TTC549 (cell line): Measurements from ENCODE around the gene TNFSF9.
"Not testable (repeated sequence)": the region's sequence is repeated elsewhere in the genome, so short reads cannot be mapped to it uniquely, and the experiment has no call there.

Experiments
- FAIRE-seq: peaks from 2 replicates; lab custom pipeline; 2012; peaks lifted over from hg19 to GRCh38; lab: Jason Lieb, UNC

TNFSF9 gene

GRCh38 chr19:6508028-6508771 lies 22.6 kb upstream of the TNFSF9 start:
- FAIRE-seq: not testable (repeated sequence)

- FAIRE-seq: no peak
These were observed 21.5 kb upstream of the TNFSF9 start for GRCh38 chr19:6509118-6509971.

- no peak for FAIRE-seq
These were observed 20.2 kb upstream of the TNFSF9 start for GRCh38 chr19:6510618-6511017.

GRCh38 chr19:6514089-6514488 lies 16.7 kb upstream of the TNFSF9 start:
- FAIRE-seq: no peak

- FAIRE-seq: no peak
These were observed 15.8 kb upstream of the TNFSF9 start for GRCh38 chr19:6514926-6515544.

GRCh38 chr19:6516018-6516658 lies 14.7 kb upstream of the TNFSF9 start:
- peak; percentile 95 for FAIRE-seq

GRCh38 chr19:6516659-6517291 lies 14.1 kb upstream of the TNFSF9 start:
- no peak for FAIRE-seq

GRCh38 chr19:6518145-6518911 lies 12.5 kb upstream of the TNFSF9 start:
- no peak for FAIRE-seq

- FAIRE-seq: no peak
These were observed 11.5 kb upstream of the TNFSF9 start for GRCh38 chr19:6519289-6519688.

- no peak for FAIRE-seq
These were observed 8.8 kb upstream of the TNFSF9 start for GRCh38 chr19:6521718-6522646.

- FAIRE-seq: no peak
These were observed 8.1 kb upstream of the TNFSF9 start for GRCh38 chr19:6522712-6523111.

GRCh38 chr19:6524311-6524710 lies 6.5 kb upstream of the TNFSF9 start:
- no peak for FAIRE-seq

- FAIRE-seq: no peak
These were observed 2.8 kb upstream of the TNFSF9 start for GRCh38 chr19:6527893-6528543.

GRCh38 chr19:6528544-6529121 lies 2.2 kb upstream of the TNFSF9 start:
- no peak for FAIRE-seq

GRCh38 chr19:6529351-6529750 lies 1.5 kb upstream of the TNFSF9 start:
- FAIRE-seq: no peak

GRCh38 chr19:6529937-6530385 lies 865 bp upstream of the TNFSF9 start:
- FAIRE-seq: no peak

- no peak for FAIRE-seq
These were observed 533 bp downstream of the TNFSF9 start for GRCh38 chr19:6531163-6531955.

GRCh38 chr19:6531956-6532243 lies 1.1 kb downstream of the TNFSF9 start:
- no peak for FAIRE-seq
